NCI-H2107 treated with DMSO at 0.1 percent for 48 hours (cell line): Measurements from ENCODE around the gene SLX1A.
"Not testable (repeated sequence)": the region's sequence is repeated elsewhere in the genome, so short reads cannot be mapped to it uniquely, and the experiment has no call there.

Experiments used
- DNase-seq: peaks from one replicate; lab custom pipeline; 2025; ENCODE audit not compliant: unreplicated experiment; lab: John Stamatoyannopoulos, UW

Gene SLX1A

GRCh38 chr16:30217082-30217481 is 23.4 kb downstream of the SLX1A start:
- DNase-seq = not testable (repeated sequence)
